Measurements from ENCODE around the gene PARVA. TPM values are rescaled to one million over a fixed set of nuclear protein-coding genes. Genes with fewer than 3 reads are reported as not detected.

Gene PARVA
- total RNA-seq, 1 donor from 2014 or later: 170 TPM

GRCh38 chr11:12528487-12528886 lies 151.1 kb downstream of the PARVA start:
- Mint-ChIP-seq H3K4me3 (ENCODE audit: unreplicated experiment) (no peak overlapping the region), H3K9me3 (ENCODE audit: low read depth) (no peaks in the 10 kb centered on the region), H3K27me3 (ENCODE audit: low read depth) (no peaks in the 10 kb centered on the region), H3K4me1 (ENCODE audit: low read depth) (peaks cover 9% of the 10 kb centered on the region), H3K27ac (ENCODE audit: unreplicated experiment) (no peak overlapping the region), H3K36me3 (ENCODE audit: low read depth) (peaks cover 35% of the 10 kb centered on the region)
- no peak for TF ChIP-seq CTCF (IDR thresholded peaks at IDR 0.05)
- DNase-seq (ENCODE audit: low spot score): no peak

- no peak for TF ChIP-seq CTCF (IDR thresholded peaks at IDR 0.05)
Observed at GRCh38 chr11:12529041-12529440, 151.7 kb downstream of the PARVA start.

GRCh38 chr11:12529793-12530192 lies 152.4 kb downstream of the PARVA start:
- no peaks in the 10 kb centered on the region for H3K27me3 Mint-ChIP-seq (ENCODE audit: low read depth)
- H3K36me3 Mint-ChIP-seq (ENCODE audit: low read depth): peaks cover 32% of the 10 kb centered on the region
- DNase-seq (ENCODE audit: low spot score): no peak
- peaks cover 9% of the 10 kb centered on the region for H3K4me1 Mint-ChIP-seq (ENCODE audit: low read depth)
- no peak for TF ChIP-seq CTCF (IDR thresholded peaks at IDR 0.05)
- no peaks in the 10 kb centered on the region for H3K9me3 Mint-ChIP-seq (ENCODE audit: low read depth)
- no peak overlapping the region for H3K27ac Mint-ChIP-seq (ENCODE audit: unreplicated experiment)
- no peak overlapping the region for H3K4me3 Mint-ChIP-seq (ENCODE audit: unreplicated experiment)

More at GRCh38 chr11:12529041-12529440, 151.7 kb downstream of the PARVA start:
- DNase-seq (ENCODE audit: low spot score): no peak
- Mint-ChIP-seq H3K4me3 (ENCODE audit: unreplicated experiment) (no peak overlapping the region), H3K27ac (ENCODE audit: unreplicated experiment) (no peak overlapping the region), H3K9me3 (ENCODE audit: low read depth) (no peaks in the 10 kb centered on the region), H3K36me3 (ENCODE audit: low read depth) (peaks cover 36% of the 10 kb centered on the region), H3K27me3 (ENCODE audit: low read depth) (no peaks in the 10 kb centered on the region), H3K4me1 (ENCODE audit: low read depth) (peaks cover 9% of the 10 kb centered on the region)

GRCh38 chr11:12531020-12531419 lies 153.6 kb downstream of the PARVA start:
- Mint-ChIP-seq H3K27ac (ENCODE audit: unreplicated experiment) (no peak overlapping the region), H3K27me3 (ENCODE audit: low read depth) (no peaks in the 10 kb centered on the region), H3K36me3 (ENCODE audit: low read depth) (peaks cover 30% of the 10 kb centered on the region), H3K9me3 (ENCODE audit: low read depth) (no peaks in the 10 kb centered on the region), H3K4me3 (ENCODE audit: unreplicated experiment) (no peak overlapping the region), H3K4me1 (ENCODE audit: low read depth) (peaks cover 9% of the 10 kb centered on the region)
- no peak for TF ChIP-seq CTCF (IDR thresholded peaks at IDR 0.05)
- no peak for DNase-seq (ENCODE audit: low spot score)

GRCh38 chr11:12531681-12532080 lies 154.3 kb downstream of the PARVA start:
- Mint-ChIP-seq H3K4me3 (ENCODE audit: unreplicated experiment) (no peak overlapping the region), H3K27me3 (ENCODE audit: low read depth) (no peaks in the 10 kb centered on the region), H3K4me1 (ENCODE audit: low read depth) (peaks cover 4% of the 10 kb centered on the region), H3K27ac (ENCODE audit: unreplicated experiment) (no peak overlapping the region), H3K9me3 (ENCODE audit: low read depth) (no peaks in the 10 kb centered on the region), H3K36me3 (ENCODE audit: low read depth) (peaks cover 30% of the 10 kb centered on the region)
- no peak for DNase-seq (ENCODE audit: low spot score)
- TF ChIP-seq CTCF (IDR thresholded peaks at IDR 0.05): no peak

All from chondrocyte (in vitro differentiated cells).